Measurements from ENCODE around the gene STAT5B. TPM values are rescaled to one million over a fixed set of nuclear protein-coding genes. Genes with fewer than 3 reads are reported as not detected.

The STAT5B gene
- total RNA-seq, 1 experiment from 2014 or later = 38.0 TPM

DNA sequence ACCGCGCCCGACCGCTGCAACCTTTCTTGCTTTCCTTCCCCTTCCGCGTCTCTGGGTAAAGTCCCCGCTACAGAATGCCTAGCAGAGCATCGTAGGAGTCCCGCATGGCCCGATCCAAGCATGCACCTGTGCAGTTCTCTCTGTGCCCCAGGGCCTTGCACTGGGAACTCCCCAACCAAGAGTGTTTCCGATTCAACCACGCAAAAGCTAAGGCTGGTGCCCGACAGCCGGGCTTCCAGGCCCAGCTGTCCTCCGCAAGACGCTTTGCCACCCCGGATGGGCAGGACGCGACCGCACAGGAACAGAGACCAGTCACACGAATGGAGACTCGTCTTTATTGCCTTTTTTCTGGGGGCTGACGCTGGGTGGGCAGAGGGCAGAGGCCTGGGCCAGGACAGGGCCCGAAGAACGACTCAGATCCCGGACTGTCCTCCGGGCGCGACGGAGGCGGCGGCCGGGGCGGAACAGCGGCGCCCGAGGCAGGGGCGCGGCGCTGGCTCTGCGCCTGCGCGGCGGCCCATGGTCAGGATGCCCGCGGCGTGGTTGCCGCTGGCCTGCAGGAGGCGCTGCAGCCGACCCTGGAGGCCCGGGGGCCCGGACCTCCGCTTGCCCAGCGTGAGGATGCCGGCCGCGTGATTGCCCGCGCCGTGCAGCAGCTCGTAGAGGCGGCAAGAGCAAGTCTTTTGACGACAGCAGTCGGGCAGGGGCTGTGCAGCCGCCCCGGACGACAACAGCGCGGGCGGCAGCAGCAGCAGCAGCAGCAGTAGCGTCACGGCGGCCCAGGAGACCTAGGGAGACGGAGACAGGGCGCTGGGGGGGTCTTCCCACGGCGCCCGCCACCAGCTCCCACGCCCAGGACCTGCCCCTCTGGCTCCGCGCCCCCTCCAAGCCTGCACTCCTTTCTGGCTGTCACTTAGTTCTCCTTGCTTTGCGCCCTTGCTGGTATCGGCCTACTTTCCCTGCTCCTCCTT lies 92.2 kb downstream of the STAT5B start:
- peak; percentile 53 for DNase-seq (ENCODE audit: extremely low read depth, low read depth)

DNA sequence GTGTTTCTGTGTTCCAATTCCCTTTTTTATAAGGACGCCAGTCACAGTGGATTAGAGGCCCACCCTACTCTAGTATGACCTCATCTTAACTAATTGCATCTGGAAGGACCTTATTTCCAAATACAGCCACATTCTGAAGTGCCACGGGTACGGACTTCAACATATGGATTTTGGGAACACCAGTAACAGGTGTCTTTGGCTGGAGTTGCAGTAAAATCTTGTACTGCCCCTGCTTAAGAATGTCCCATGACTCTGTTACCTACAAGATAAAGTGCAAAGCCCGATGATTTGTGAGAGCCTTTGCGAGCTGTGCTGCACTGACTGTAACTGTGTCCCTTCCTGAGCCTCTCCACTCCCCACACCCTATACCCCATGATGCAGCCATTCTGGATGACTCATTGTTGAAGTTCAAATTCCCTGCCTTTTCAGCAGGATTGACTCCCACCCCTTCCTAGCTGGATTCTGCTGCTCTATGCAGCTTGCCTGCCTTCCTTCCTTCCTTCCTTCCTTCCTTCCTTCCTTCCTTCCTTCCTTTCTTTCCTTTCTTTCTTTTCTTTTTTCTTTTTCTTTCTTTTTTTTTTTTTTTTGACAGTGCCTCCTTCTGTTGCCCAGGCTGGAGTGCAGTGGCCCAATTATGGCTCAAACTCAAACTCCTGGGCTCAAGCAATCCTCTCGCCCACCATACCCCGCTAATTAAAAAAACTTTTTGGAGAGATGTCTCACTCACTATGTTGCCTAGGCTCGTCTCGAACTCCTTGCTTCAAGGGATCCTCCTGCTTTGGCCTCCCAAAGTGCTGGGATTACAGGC lies 93.1 kb downstream of the STAT5B start:
- DNase-seq (ENCODE audit: extremely low read depth, low read depth) = no peak

DNA sequence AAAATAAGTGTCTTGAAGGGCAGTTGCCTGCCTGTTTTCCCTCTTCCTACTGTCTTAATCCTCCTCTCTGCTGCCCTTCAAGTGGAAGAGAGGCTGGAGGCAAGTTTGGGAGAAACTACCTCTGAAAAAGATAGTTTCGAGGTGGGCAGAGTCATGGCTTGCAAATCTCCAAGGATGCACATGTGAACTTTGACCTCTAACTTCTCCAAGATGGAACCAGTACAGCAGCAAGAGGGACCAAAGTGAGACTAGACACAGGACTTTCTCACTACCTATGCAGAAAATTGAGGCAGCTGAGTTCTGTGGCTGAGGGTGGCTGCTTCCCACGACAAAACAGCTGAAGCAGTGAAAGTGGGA lies 94.4 kb downstream of the STAT5B start:
- DNase-seq (ENCODE audit: extremely low read depth, low read depth) = no peak

DNA sequence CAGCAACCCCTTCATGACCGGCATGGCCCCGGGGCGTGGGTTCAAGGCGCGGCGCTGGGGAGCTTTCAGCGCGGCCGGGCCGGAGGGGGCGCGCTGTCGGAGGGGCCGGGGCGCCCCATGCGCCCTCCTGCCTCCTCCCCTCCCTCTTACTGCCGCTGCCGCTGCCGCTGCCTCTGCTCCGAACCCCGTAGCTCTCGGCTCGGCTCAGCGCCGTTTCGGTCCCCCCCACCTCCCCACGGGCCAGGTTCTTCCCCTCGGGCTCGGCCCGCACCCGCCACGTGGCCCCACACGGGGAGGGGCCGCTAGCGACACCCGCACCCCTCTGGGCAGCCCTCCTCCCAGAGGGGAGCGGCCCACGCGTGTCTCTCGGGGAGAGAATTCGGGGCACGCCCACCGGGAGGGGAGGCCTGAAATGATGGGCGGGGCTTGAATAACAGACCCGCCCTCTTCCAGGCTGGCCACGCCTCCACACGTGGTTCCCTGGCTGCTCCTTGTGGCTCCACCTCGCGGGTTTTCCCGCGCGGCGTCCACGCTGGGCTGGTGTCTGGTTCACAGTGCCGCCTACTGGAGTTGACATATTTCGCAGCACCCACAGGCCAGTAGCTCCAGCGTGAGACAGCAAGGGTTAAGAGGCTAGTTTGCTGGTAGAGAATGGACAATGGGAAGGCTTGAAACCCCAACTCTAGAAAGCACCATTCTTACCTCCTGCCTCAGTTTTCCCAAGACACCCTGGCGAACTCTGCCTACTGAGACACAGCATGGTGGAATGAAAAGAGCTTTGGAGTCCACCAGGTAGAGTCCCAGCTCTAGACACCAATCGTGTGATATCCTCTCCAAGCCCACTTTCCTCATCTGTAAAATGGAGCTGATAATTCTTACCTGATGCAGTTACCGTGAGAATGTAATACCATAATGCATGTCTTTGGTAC lies 95.0 kb downstream of the STAT5B start, which contains the start of gene KCNH4:
KCNH4 (minus strand) TSS at position 221 of the 929 bp plus-strand sequence; CDS start at position 24, 197 bp downstream.
- DNase-seq (ENCODE audit: extremely low read depth, low read depth) = peak; percentile 29

DNA sequence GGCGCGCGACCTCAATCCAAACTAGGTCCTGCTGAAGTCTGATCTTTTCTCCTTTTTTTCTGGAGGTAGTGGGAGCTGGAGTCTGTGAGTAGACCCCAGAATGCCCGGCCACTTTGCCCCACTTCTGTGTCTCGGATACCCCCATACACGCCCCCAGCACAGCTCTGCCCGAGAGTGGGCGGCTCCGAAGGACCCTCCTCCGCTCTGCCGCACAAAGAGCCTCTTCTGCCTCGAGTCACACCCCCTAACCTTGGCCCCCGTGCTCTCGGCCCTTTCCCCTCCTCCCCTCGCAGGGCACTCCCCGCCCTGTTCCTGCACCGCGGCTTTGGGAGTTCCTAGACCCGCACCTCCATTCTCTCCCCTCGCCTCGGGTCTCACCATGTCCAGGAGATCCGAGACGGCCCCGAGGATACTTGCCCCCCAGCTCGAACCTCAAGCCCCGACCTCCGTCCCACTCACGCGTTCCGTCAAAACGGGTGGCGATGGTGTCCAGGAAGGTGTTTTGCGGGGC lies 95.7 kb downstream of the STAT5B start:
- no peak for DNase-seq (ENCODE audit: extremely low read depth, low read depth)

DNA sequence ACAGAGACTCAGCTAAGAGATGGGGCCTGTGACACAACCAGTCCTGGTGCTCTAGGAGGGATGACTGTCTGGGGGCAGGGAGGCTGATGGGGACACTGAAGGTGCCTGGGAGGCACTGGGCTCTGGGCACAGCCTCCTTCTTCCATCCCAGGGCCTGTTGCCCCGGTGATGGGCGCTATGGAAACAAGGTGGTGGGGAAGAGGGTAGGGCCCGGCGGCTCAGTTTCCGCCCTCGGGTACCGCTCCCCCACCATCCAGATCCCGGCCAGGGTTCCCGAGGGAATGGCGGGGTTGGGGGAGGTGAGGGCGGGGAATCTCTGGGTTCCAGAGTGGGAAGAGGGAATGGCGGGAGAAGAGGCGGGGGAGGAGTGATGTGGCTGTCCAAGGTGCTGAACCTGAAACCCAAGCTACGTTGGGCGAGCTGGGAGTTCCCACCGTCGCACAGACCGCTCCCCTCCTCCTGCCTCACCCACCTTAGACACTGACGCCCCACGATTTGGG lies 96.2 kb downstream of the STAT5B start:
- peak; percentile 43 for DNase-seq (ENCODE audit: extremely low read depth, low read depth)

DNA sequence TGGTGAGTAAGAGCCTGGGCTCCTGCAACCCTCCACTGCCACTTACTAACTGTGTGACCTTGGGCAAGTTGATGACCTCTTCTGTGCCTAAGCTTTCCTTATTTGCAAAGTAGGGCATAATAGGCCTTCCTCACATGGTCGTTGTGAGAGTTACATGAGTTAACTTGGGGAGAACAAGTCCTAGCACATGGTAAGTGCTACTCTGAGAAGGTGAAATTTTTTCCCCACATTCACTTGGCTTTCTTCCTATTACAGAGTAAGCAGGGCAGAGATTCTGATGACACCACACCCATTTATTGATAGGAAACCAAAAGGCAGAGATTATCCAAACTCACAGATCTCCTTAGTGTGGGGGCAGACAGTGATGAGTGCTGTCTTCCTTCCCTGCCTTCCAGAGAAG lies 96.9 kb downstream of the STAT5B start:
- no peak for DNase-seq (ENCODE audit: extremely low read depth, low read depth)

DNA sequence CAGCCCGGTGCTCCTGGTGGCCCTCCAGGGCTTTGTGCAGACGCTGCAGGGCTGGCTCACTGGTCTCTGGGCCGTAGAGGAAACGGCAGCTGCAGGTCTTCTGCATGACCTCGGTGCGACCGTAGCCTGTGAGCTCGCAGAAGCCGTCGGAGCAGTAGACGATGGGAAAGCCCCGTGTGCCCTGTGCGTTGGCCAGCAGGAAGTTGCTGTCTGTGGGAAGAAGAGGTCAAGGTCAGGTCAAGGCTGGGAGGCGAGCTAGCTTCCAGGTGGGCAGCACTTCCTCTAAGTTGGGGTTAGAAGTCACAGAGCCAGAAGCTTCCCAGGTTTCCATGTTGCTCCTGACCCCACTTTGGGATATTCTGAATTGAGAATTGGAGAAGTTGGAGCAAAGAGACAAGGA lies 97.4 kb downstream of the STAT5B start:
- DNase-seq (ENCODE audit: extremely low read depth, low read depth) = no peak

DNA sequence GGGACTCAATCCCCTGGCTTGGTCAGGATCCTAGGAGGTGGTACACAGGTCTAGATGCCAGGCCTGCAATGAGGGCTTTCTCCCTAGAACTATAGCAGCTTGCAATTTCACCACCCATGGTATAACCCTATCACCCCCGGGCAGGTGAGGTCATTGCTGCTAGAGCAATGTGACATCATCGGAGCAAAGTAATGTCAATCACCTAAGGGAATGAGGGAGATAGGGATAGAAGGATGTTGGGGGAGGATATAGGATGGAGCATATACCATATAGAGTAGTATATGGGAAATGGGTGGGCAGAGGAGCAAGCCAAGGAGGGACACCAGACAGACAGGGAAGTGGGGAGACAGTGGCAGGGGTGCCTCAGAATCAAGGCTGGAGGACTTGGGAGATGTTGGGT lies 98.5 kb downstream of the STAT5B start:
- no peak for DNase-seq (ENCODE audit: extremely low read depth, low read depth)

DNA sequence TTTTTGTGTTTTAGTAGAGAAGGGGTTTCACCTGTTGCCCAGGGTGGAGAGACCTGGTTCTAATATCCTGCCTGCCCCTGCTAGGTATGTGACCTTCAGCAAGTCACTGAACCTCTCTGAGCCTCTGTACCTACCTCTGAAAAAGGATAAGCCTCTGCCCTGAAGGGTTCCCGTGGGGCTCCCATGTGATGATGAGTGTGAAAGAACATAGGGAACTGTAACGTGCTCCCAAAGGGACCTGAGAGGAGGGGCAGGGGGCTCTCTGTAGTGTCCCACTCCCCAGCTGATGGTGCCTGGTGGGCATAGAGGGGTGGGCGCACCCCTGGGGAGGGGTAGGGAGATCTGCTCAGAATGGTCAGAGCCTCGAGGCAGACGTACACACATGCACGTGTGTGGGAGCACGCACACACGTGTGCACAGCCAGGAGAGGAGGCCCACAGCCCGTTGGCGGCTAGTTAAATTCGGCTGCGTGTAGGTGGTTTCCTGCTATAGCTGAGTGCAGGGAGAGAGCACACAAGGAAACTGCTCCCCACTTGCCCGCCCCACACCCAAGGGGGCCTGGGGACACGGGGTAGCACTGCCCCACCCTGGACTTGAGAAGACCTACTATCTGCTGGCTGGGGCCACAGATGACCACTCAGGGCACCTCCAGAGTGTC lies 101.9 kb downstream of the STAT5B start:
- DNase-seq (ENCODE audit: extremely low read depth, low read depth) = no peak

DNA sequence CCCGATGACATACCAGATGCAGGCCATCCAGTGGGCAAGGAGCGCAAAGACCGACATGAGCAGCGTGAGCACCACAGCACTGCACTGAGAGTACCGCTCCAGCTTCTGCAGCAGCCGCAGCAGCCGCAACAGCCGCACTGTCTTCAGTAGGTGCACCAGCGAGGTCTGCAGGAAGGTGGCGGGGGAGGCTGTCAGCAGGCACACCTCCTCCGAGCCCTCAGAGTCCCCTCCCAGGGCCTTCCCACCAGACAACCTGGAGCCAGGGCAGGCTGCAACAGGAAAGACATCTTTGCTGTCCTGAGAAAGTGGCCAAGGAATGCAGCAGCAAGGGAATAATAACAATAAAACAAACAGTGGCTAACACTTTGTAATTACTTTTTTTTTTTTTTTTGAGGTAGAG lies 104.4 kb downstream of the STAT5B start:
- DNase-seq (ENCODE audit: extremely low read depth, low read depth) = no peak

DNA sequence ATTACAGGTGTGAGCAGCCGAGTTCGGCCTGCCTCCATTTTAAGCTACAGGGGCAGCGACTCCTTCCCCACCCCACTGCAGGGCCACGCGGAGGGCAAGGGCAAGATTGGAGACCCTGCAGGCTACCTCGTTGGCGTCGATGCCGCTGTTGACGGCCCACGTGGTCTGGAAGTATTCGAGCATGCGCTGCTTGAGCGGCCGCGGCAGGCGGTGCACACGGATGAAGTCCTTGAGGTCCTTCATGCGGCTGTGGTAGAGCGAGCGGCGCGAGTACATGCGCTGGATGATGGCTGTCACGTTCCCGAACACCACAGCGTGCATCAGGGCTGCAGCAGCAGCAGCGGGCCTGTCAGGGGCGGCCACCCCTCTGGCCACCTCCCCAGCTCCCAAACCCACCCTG lies 106.8 kb downstream of the STAT5B start:
- no peak for DNase-seq (ENCODE audit: extremely low read depth, low read depth)

DNA sequence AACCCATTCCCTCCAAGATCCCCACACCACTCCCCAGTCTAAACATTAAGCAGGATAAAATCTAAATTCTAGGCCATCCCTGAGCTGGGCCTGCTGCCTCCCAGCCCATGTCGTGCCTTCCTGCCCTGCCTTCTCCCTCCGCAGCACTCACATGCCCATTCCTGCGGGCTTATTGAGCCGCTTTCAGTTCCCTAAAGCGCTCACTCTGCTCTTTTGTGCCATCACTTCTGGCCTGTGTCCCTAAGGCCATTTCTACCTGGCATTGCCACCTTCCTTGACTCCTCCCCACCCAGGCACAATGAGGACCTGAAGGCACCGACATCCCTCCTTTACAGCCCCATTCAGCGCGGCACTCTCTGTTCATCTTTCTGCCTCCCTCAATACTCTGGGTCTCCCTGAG lies 108.4 kb downstream of the STAT5B start:
- no peak for DNase-seq (ENCODE audit: extremely low read depth, low read depth)

DNA sequence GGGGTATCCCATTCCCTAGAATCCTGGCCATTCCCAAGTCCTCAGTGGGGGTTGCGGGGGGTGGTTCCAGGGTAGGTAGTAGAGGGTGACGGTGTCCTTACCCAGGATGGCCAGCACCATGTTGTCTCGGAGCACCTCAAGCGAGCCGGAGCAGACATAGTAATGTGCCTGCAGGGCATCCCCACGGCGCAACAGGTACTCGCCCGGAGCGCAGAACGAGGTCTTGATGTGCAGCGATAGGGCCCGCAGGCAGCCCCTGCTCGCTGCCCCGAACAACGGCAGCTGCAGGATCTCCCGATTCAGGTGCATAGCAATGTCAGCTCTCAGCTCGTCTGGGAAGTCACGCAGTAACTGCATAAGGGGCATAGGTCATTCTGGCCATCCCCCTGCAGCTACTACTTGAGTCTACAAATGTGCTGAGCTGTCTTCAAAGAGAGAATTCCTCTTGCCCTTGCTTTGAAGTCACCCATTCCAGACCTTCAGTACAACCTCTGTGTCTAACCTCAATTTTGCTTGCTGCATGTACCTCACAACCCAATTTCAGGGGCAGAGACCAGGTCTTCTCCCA lies 109.9 kb downstream of the STAT5B start:
- no peak for DNase-seq (ENCODE audit: extremely low read depth, low read depth)

DNA sequence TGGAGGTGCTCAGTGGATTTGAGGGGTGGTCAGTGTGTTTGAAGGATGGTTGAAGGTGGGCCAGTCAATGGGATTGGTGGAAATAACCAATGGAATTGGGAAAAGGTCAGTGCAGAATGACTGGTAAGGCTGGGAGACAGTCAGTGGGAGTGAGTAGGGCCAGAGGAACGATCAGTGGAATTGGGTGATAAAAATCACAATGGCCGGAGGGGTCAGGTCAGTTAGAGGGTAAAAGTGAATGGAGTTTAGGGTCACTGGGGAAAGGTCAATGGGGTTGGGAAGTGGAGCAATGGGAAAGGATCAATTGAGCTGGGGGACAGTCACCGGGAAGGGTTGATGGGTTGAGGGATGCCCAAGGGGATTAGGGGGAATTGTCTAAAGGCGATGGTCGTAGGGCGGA lies 110.4 kb downstream of the STAT5B start:
- no peak for DNase-seq (ENCODE audit: extremely low read depth, low read depth)

DNA sequence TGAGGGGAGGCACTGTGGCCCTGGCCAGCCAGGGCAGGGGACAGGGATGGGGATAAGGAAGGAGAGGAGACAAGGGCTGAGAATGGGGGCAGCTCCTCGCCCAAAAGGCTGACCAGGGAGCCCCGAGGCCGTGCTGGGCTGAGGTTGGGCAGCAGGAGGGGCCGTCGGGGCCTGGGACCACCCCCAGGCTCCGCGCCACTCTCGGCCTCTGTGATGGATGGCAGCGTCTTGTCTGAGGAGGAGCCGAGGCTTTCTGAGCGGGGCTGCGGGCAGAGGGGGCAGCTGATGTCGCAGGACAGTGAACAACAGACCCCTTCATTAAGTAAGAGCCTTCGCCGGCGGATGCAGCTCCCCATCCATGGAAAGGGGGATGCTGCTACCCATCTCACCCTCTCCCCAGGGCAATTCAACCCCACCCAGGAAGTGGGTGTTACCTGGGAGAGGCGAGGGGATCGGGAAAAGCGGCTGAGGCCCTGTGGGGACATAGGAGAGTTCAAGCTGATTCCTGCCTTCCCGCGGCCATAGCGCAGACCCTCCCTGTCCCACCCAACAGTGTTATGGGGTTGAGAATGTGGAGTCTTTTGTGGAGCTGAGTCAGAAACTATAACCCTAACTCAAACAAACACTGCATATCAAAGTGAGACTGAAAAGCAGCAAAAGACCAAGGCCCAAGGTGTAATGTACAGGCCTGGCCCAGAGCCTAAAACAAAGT lies 112.3 kb downstream of the STAT5B start:
- DNase-seq (ENCODE audit: extremely low read depth, low read depth) = no peak

DNA sequence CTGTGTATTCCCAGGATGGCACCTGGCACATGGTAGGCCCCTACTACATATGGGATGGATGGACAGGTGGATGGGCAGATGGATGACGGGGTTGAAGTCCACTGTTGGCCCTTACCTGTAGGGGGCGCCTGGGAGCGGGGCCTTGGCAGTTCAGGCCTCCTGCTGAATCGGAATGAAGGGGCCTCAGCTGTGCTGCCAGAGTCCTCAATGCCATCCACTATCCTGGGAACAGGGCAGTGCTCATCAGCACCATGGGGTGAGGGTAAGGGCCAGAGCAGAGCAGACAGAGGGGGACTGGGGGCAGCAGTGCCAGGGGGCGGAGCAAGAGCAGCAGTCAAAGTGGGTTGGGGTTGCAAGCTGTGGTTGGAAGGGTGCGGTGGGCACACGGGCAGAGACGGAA lies 113.1 kb downstream of the STAT5B start:
- no peak for DNase-seq (ENCODE audit: extremely low read depth, low read depth)

DNA sequence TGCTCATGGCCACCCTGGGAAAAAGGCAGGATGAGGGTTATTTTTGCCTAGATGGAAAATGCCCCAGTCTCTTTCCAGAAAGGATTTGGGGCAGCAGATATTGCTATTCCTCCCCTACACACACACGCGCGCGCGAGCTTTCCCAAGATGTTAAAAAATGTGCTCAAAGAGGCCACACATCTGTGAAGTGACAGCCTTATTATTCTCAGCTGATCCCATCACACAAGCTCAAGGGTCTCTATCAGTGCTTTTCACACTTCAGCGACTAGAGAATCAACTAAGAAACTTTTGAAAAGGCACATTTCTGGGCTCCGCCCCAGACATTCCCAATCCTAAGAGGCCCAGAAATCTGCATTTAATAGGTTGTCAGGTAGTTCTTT lies 115.7 kb downstream of the STAT5B start:
- no peak for DNase-seq (ENCODE audit: extremely low read depth, low read depth)
